A673 (cell line): ENCODE data around the gene HOXB7.

Experiments
- CTCF ChIP-seq: fragments of 300-800, 200-600 bp; sonication (generic); conservative IDR thresholded peaks from 2 replicates; pipeline ENCODE4 v1.5.1; 2017; ENCODE audit warnings: low read depth, mild to moderate bottlenecking, antibody characterized with exemption, low read length, moderate library complexity, mixed read lengths
- EZH2 ChIP-seq: fragments of 200-600 bp; sonication (generic); IDR thresholded peaks from 2 replicates; pipeline ENCODE4 v1.6.1; 2017; ENCODE audit warnings: borderline replicate concordance, low read depth, mild to moderate bottlenecking, mixed read lengths, antibody characterized with exemption, low read length; ENCODE audit not compliant: poor library complexity, severe bottlenecking

GRCh38 chr17:48645639-48646182 lies 34.9 kb upstream of the HOXB7 start:
- TF ChIP-seq EZH2 (no peak), CTCF (no peak)
